ENCODE data around the gene FAM187B.

Gene FAM187B

DNA sequence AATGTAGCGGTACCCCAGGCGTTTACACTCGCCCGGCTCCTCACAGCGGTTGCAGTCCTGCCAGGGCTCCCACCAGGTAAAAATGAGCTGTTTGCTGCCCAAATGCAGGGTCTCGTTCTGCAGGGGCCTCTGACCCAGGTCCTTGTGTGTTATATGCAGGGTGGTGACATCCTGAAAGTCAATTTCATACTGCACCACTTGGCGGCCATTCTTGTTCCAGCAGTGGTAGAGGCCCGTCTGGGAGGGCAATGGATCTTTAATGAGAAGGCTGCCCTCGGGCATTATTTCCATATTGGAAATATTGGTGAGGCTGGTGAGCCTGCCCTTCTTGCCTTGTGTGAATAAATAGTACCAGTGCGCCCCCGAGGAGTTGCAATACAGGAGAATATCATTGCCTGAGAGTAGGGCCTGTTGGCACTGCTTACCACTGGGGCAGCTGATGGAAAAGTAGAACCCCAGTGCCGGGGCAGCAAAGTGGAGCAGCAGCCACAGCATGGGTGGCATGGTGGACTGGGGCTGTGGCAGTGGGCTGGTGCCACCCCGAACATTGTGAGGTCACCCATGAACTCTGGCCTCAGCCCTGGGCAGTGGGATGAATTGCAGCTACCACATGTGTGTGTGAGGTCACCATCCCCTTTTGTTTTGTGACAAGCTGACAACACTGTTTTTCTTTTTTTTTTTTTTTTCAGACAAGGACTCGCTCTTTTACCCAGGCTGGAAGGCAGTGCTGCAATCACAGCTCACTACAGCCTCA is at the start of gene FAM187B:
Gene FAM187B (minus strand): TSS at position 563 of the 754 bp plus-strand sequence. CDS start 59 bp downstream, at position 504.
- no peak for DNase-seq (ENCODE audit: low read depth in 2 of 2)

DNA sequence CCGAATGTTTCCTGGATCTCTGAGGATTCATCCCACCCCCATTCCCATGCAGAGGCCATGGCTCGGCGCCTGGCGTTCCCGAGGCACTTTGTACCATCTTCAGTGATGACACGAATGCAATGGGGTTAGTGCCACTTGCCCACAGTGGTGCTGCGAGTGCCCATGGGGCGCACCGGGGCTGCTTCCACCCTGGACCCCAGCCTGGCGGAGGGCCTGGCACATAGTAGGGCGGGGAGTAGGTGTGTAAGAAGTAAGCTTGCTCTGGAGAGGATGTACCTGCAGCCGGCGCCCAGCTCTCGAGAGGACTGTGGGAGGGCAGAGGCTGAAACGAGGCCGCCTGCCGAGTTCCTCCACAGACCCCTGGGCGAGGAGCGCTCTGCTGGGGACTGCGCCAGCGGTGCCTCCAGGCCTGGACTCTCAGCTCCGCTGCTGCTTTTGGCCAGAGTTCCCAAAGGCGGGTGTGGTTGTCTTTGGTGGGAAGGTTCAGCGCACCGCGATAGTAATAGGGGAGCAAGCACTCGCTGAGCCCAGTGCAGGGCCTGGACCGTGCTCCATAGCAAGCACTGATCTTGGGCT is 48.3 kb upstream of the FAM187B start:
- DNase-seq (ENCODE audit: low read depth in 2 of 2), result no peak

DNA sequence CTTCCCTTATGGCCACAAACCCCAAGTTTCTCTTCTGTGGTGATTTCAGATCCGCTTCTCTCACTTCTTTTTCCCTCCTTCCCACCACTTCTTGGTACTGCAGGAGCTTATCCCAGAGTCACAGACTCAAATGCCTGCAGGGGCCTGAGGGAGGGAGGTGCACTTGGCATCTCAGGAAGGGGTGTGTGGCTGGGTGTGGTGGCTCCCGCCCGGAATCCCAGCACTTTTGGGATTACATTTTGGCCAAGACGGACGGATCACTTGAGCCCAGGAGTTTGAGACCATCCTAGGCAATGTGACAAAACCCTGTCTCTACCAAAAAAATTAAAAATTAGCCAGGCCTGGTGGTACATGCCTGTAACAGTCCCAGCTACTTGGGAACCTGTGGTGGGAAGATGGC is 45.8 kb upstream of the FAM187B start:
- no peak for DNase-seq (ENCODE audit: low read depth in 2 of 2)

DNA sequence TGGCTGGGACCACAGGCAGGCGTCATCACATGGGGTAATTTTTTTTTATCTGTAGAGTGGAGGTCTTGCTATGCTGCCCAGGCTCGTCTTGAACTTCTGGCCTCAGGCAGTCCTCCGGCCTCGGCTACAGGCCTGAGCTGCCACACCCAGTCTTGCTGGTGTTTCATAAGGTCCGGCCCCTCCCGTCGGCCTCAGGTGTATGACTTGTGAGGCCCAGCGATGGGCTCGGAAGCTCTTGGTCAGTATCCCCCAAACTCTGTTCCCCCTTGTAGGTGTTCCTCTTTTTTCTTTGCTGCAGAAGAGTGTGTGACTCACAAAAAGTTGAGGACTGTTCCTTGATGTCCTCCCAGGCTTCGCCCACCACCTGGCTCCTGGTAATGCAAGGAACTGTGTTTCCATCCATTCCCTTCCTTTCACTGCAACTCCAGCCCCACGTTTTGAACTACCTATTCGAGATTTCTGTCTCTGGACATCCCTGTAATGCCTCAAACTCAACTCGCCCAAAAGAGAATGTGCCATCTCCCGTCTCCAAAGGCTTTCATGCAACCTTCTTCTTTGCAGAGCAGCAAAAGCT is 45.2 kb upstream of the FAM187B start:
- no peak for DNase-seq (ENCODE audit: low read depth in 2 of 2)

DNA sequence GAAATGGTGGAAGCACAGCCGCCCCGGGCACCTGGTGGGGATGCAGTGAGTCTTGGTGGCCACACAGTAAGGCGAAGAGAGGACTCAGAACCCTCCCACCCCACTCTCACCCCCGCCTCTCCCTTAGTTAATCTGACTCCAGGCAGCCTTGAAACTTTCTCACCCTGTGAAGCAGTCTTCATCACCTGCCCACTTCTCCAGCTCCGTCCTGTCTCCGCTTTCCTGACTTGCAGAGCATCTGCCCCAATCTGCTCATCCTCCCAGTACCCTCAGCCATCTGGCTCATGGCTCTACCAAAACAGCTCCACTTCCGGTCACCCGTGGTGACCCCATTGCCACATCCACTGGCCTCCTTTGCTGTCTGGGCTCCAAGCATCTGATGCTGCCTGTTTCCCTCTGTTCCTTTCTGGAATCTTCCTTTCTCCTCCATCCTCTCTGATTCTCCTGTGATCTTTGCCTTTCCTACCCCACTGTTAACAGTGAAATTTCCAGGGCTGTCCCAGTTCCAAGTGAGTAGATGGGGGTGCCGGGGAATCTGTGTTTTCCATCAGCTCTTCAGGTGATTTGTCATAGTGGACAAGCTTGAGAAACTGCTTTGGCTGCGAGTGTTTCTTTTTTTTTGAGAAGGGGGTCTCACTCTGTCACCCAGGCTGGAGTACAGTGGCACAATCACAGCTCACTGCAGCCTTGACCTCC is 44.6 kb upstream of the FAM187B start:
- DNase-seq (ENCODE audit: low read depth in 2 of 2), result no peak

DNA sequence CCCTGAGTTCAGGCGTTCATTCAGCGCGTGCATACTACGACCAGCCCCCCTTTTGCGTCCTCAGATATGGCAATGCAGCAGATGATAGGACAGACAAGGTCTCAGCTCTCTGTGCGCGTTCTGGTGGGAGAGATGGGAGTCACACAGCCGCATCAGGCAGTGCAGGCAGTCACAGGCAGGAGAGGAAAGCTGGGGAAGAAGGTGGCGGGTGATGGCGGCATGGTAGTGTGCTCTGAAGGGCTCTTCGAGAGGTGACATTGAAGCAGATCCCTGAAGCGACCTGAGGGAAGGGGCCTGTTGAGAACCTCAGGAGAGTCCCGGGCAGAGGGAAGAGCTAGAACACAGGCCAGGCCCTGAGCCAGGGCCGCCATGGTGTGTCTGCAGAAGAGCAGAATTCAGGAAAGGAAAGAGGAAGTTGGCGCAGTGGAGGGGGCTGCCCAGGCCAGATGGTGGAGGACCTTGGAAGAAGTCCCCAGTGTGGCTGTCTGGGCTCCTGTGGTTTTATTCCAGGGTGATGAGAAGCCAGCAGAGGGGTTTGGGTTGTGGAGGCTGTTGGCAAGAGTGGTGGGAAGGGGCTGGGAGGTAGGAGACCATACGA is 43.7 kb upstream of the FAM187B start:
- DNase-seq (ENCODE audit: low read depth in 2 of 2), result no peak

DNA sequence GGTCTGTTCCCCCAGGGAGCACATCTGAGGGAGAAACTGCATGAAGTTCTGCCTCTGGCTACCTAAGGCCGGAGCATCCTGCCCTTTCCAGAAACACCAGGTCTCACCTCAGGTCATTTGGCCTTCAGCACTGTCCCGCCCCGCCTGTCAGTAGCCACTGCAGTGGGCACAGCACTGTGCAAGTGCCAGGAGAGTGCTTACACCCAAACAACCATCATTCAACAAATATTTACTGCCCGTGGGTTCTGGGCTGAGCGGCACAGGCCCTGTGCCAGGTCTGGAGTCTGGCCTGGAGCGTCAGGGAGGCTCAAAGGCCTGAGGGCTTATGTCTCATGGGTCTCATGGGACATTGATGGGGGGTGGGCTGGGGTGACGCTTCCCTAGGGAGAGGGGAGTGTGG is 43.0 kb upstream of the FAM187B start:
- DNase-seq (ENCODE audit: low read depth in 2 of 2), result no peak

DNA sequence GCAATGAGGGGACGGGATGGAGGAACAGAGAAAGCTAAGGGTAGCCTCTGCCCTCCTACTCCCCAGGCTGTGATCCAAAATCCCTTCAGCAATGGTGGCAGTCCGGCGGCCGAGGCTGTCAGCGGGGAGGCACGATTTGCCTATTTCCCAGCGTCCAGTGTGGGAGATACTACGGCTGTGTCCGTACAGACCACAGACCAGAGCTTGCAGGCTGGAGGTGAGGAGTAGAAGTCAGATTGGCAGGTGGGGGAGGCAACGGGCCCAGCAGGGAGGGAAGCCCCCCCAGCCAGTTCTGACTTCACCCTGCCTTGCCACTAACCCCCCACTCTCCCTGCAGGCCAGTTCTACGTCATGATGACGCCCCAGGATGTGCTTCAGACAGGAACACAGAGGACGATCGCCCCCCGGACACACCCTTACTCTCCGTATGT is 41.9 kb upstream of the FAM187B start:
- DNase-seq (ENCODE audit: low read depth in 2 of 2), result no peak

DNA sequence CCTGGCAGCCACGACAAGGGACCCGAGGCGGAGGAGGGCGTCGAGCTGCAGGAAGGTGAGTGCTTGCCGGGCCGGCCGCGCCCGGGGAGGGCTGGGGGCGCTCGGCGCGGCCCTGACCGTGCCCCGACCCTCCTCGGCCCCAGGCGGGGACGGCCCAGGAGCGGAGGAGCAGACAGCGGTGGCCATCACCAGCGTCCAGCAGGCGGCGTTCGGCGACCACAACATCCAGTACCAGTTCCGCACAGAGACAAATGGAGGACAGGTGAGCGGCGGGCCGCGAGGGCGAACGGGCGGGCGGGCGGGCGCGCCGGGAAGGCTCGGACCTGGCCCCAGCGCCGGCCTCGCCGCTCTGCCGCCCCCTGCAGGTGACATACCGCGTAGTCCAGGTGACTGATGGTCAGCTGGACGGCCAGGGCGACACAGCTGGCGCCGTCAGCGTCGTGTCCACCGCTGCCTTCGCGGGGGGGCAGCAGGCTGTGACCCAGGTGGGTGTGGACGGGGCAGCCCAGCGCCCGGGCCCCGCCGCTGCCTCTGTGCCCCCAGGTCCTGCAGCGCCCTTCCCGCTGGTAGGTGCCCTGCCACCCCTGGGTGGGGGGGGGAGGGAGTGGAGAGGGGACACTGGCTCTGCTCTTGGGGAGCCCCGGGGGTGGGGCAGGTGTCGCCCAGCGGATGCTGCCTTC is 41.0 kb upstream of the FAM187B start:
- DNase-seq (ENCODE audit: low read depth in 2 of 2), result peak; percentile 23 to 29

DNA sequence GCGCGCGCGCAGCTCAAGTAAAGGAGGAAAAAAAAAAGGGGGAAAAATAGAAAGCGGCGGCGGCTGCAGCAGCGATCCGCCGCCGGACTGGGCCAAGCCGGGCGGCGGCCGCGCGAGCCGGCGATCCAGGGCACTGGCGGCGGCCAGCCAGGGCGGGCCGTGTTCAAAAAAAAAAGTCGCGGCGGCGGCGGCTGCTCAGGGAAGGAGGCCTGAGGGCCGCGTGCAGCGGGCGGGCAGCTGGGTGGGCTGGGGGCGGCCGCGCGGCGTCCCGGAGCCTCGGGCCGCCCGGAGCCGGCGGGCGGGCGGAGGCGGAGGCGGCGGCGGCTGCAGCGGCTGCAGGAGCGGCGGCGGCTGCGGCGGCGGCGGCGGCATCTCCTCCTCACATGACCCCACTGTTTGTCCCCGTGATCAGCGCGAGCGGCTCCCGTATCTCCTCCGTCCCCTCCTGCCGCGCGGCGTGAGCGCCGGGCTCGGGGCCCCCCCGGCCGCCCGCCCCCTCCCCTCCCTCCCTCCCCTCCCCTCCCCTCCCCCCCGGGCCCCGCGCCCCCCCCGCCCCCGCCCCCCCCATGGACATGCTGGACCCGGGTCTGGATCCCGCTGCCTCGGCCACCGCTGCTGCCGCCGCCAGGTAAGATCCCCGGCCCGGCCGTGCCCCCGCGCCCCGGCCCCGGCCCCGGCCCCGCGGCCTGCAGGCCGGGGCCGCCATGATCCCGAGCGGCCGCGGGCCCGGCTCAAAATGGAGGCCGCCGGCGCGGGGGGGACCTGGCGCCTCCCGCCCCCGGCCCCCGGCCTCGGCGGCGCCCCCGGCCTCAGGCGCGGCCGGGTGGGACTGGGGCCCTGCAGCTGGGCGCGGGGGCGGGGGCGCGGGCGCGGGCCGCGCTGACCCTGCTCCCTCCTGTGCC is 40.2 kb upstream of the FAM187B start, which contains the start of gene USF2:
Gene USF2 (plus strand): TSS at position 427 of the 902 bp plus-strand sequence. CDS start 140 bp downstream, at position 567.
- DNase-seq (ENCODE audit: low read depth in 2 of 2), result peak; percentile 29 to 50

DNA sequence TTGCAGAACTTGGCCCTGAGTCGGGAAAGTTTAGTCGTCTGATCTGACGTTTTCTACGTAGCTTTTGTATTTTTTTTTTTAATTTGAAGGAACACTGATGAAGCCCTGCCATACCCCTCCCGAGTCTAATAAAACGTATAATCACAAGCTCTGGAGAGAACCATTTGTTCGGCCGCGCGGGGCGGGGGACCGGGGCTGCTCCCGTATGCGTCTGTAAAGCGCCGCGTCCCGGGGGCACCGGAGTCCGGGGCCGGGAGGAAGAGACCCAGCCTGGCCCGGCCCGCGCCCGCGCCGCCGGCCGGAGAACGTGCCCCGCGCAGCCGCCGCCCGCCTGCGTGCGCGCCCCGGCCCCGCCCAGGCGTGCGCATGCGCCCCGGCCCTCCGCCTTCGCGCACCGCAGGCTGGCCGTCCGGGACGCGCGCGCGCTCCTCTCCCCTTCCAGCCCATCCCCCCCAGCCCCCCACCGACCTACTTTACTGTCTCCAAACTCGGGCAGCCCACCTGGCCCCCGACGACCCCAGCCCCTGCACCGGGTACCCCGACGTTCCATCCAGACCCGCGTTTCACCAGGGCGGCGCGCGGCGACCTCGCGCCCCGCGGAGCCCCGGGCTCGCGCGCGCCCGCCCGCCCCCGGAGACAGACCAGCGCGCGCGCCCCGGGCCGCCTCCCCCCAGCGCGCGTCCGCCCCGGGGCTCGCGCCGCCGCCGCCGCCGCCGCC is 39.4 kb upstream of the FAM187B start:
- peak; percentile 46 to 55 for DNase-seq (ENCODE audit: low read depth in 2 of 2)

DNA sequence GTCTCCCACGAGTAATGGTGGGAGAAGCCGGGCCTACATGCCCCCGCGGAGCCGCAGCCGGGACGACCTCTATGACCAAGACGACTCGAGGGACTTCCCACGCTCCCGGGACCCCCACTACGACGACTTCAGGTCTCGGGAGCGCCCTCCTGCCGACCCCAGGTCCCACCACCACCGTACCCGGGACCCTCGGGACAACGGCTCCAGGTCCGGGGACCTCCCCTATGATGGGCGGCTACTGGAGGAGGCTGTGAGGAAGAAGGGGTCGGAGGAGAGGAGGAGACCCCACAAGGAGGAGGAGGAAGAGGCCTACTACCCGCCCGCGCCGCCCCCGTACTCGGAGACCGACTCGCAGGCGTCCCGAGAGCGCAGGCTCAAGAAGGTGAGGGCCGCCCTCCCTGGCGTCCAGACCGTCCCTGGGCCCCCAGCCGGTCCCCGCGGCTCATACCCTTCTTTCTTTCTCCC is 38.8 kb upstream of the FAM187B start:
- DNase-seq (ENCODE audit: low read depth in 2 of 2), result peak; percentile 4

DNA sequence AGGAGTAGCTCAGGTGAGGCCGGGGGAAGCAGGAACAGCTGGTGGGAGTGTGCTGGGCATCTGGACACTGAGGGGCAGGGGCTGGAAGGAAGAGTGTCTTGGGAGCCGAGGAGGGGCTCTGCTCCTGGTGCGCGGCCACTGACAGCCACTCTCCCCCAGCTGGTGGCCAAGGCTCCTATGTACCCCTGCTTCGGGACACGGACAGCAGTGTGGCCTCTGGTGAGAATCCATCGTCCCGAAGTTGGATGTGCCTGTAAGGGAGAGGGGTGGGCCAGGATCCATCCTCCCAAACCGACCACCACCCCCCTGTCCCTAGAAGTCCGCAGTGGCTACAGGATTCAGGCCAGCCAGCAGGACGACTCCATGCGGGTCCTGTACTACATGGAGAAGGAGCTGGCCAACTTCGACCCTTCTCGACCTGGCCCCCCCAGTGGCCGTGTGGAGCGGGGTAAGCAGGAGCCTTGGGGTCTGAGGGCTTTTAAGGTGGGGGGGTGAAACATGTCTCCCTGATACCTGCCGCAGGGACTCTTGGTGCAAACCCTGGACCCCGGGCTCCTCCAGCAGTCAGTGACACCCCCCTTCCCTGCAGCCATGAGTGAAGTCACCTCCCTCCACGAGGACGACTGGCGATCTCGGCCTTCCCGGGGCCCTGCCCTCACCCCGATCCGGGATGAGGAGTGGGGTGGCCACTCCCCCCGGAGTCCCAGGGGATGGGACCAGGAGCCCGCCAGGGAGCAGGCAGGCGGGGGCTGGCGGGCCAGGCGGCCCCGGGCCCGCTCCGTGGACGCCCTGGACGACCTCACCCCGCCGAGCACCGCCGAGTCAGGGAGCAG is 38.2 kb upstream of the FAM187B start:
- no peak for DNase-seq (ENCODE audit: low read depth in 2 of 2)

DNA sequence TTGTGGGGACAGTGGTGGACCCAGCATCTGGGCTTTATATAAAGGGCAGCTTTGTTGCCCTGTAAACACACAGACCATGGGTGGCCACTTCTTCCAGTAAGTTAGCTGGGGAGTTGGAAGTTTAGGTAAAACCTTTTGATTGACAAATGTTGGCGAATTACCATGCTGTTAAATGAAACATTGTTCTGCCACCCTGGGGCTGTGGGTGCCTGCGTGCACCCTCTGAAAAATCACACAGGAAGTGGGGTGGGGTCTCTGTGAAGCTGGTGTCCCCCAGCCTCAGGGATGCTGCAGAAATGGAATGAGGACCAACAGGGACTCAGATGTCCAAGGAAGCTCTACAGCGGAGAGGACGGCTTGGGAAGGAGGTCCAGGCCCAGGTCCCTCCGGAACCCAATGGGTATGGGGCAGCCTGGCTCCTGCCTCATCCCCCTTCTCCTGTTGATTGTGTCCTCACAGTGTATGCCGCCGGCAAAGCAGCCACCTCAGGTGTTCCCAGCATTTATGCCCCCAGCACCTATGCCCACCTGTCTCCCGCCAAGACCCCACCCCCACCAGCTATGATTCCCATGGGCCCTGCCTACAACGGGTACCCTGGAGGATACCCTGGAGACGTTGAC is 37.5 kb upstream of the FAM187B start:
- DNase-seq (ENCODE audit: low read depth in 2 of 2), result no peak

DNA sequence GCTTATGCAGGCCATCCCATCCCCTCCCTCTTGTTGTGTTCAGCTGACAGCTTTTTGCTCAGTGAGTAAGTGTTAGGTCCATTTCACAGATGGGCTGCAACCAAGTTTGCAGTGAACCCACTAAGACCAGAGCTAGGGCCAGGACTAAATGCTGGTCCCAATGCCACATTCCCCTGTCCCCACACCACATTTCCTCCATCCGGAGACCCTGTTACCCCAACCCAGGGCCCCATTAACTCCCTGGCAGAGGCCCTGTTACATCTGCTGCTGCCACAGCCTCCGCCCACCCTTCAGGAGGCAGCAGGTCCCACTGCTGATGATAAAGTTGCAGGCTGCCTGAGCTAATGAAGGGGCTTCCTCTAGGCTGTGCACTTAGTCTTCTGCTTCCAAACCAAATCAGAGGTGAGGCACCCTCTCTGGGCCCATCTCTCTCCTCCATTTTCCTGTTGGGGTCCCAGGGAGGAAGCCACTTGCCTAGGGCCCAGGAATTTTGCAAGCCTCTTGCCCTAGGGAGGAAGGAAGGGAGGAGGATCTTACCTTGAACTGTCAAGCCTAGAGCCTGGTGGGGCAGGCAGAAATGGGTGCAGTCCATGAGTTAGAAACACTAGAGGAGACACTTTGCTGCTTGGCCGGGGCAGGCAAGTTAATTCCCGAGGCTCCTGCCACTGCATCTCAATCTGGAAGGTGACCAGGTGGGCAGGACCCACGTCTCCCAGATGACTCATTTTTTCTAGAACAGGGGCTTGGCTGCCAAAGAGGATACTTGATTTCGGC is 36.8 kb upstream of the FAM187B start:
- DNase-seq (ENCODE audit: low read depth in 2 of 2), result no peak

DNA sequence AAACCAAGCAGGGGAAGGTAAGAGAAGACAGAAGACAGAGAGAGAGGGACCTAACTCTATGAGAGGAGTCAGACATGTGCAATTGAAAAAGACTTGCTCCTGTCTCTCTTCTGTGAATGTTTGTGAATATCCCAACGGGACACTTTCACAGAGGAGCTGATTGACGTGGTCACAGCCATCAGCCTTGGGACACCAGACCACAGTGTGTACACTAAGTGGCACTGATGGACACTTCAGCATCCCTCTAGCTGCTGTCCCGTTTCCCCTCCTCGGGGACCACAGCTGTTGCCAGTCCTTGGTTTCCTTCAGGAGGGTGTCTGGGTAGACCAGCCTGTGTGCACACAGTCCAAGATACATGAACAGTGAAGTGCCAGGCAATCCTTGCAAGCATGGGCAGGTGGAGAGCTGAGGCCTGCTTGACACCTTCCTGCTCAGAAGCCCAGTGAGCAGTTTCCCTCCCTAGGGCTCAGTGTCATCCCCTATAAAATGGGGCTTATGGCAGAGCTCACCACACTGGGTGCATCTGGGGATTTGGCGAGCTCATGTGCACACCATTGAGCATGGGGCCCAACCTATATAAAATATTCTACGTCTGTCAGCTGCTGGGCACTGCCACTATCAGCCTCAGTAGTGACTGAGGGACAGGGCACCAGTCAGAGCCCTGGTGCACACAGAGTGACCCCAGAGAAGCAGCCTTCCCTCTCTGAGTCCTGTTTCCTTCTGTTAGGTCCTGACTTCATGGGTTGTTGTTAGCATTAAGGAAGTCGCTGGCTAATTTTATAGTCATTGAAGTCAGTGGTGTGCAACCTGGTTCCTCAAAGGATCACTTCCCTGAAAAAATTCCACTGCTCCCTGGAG is 36.0 kb upstream of the FAM187B start:
- no peak for DNase-seq (ENCODE audit: low read depth in 2 of 2)

Measured in fibroblast of skin of left quadriceps (primary cell).